Measurements from ENCODE around the gene PLGRKT.

PLGRKT gene

GRCh38 chr9:5466766-5467165 is 29.0 kb upstream of the PLGRKT start:
- TF ChIP-seq MAX (IDR thresholded peaks at IDR 0.05) (no peak), FOXM1 (IDR thresholded peaks at IDR 0.05; ENCODE audit: borderline replicate concordance, low read depth) (no peak), USF1 (IDR thresholded peaks at IDR 0.05) (no peak), EP300 (IDR thresholded peaks at IDR 0.05; ENCODE audit: borderline replicate concordance) (no peak), EGR1 (IDR thresholded peaks at IDR 0.05) (no peak), CREB1 (IDR thresholded peaks at IDR 0.05; ENCODE audit: low read depth) (no peak), RAD21 (IDR thresholded peaks at IDR 0.05; ENCODE audit: low read depth) (no peak), REST (IDR thresholded peaks at IDR 0.05; ENCODE audit: low read depth) (no peak), ZBTB7A (IDR thresholded peaks at IDR 0.05; ENCODE audit: low read depth) (no peak), TCF12 (IDR thresholded peaks at IDR 0.05; ENCODE audit: low read depth) (no peak)

GRCh38 chr9:5466005-5466404 is 28.3 kb upstream of the PLGRKT start:
- no peak for TF ChIP-seq CREB1 (IDR thresholded peaks at IDR 0.05; ENCODE audit: low read depth)
- TF ChIP-seq YY1 (IDR thresholded peaks at IDR 0.05; ENCODE audit: low read depth), result no peak
- no peak for TF ChIP-seq NFIC (IDR thresholded peaks at IDR 0.05)

GRCh38 chr9:5460157-5460556 is 22.4 kb upstream of the PLGRKT start:
- TF ChIP-seq FOXM1 (IDR thresholded peaks at IDR 0.05; ENCODE audit: borderline replicate concordance, low read depth) (no peak), CEBPB (IDR thresholded peaks at IDR 0.05) (no peak), USF1 (IDR thresholded peaks at IDR 0.05) (no peak), CREB1 (IDR thresholded peaks at IDR 0.05; ENCODE audit: low read depth) (no peak), YY1 (IDR thresholded peaks at IDR 0.05; ENCODE audit: low read depth) (no peak), TAF1 (IDR thresholded peaks at IDR 0.05; ENCODE audit: low read depth) (no peak), TCF12 (IDR thresholded peaks at IDR 0.05; ENCODE audit: low read depth) (no peak), REST (IDR thresholded peaks at IDR 0.05; ENCODE audit: low read depth) (no peak), ZBTB7A (IDR thresholded peaks at IDR 0.05; ENCODE audit: low read depth) (no peak), MAX (IDR thresholded peaks at IDR 0.05) (no peak), EP300 (IDR thresholded peaks at IDR 0.05; ENCODE audit: borderline replicate concordance) (no peak), TEAD4 (IDR thresholded peaks at IDR 0.05) (no peak), NFIC (IDR thresholded peaks at IDR 0.05) (no peak), RAD21 (IDR thresholded peaks at IDR 0.05; ENCODE audit: low read depth) (no peak), EGR1 (IDR thresholded peaks at IDR 0.05) (no peak)

- TF ChIP-seq USF1 (IDR thresholded peaks at IDR 0.05) (no peak), EP300 (IDR thresholded peaks at IDR 0.05; ENCODE audit: borderline replicate concordance) (no peak)
These were observed 21.6 kb upstream of the PLGRKT start for GRCh38 chr9:5459289-5459829.

- no peak for TF ChIP-seq ZBTB7A (IDR thresholded peaks at IDR 0.05; ENCODE audit: low read depth)
- no peak for TF ChIP-seq CEBPB (IDR thresholded peaks at IDR 0.05)
- no peak for TF ChIP-seq REST (IDR thresholded peaks at IDR 0.05; ENCODE audit: low read depth)
These were observed 17.5 kb upstream of the PLGRKT start for GRCh38 chr9:5455181-5455580.
